SK-N-SH treated with all-trans-retinoic acid at 6 μM for 48 hours (cell line): ENCODE results near the gene PRPS2.

Source experiments
- ATAC-seq: fragments of 200-7000 bp; cut with Tn5 transposase; 3 replicates; pipeline ENCODE4 v1.9.1; 2020; ENCODE audit warnings: mild to moderate bottlenecking, moderate library complexity
- ARNTL ChIP-seq: fragments of 450-650 bp; formaldehyde crosslinking; IDR thresholded peaks from 2 replicates; pipeline ENCODE4 v1.5.0; 2020; ENCODE audit warnings: low read depth, mild to moderate bottlenecking, moderate library complexity, borderline replicate concordance
- BACH2 ChIP-seq: fragments of 250-450 bp; sonication (Bioruptor Pico); IDR thresholded peaks from 2 replicates; pipeline ENCODE4 v1.9.0; 2021; ENCODE audit warnings: mild to moderate bottlenecking, borderline replicate concordance
- CSDC2 ChIP-seq: fragments of 250-450 bp; sonication (Bioruptor Pico); IDR thresholded peaks from 2 replicates; pipeline ENCODE4 v1.5.0; 2020; ENCODE audit warnings: mild to moderate bottlenecking, moderate library complexity
- CSRNP3 ChIP-seq: fragments of 250-450 bp; sonication (Bioruptor Pico); IDR thresholded peaks from 2 replicates; pipeline ENCODE4 v1.5.1; 2021; ENCODE audit warnings: mild to moderate bottlenecking, moderate library complexity
- ESRRG ChIP-seq: fragments of 250-450 bp; sonication (Bioruptor Pico); IDR thresholded peaks from 2 replicates; pipeline ENCODE4 v1.6.1; 2021; ENCODE audit warnings: mild to moderate bottlenecking
- ISL1 ChIP-seq: fragments of 250-450 bp; sonication (Bioruptor Pico); IDR thresholded peaks from 2 replicates; pipeline ENCODE4 v2.1.2; 2022; ENCODE audit warnings: mild to moderate bottlenecking, moderate library complexity
- OSR1 ChIP-seq: fragments of 250-450 bp; sonication (Bioruptor Pico); IDR thresholded peaks from 2 replicates; pipeline ENCODE4 v1.8.0; 2022; ENCODE audit warnings: moderate library complexity, mild to moderate bottlenecking, inconsistent platforms
- PATZ1 ChIP-seq: fragments of 250-450 bp; sonication (Bioruptor Pico); IDR thresholded peaks from 2 replicates; pipeline ENCODE4 v1.8.0; 2020; ENCODE audit warnings: mild to moderate bottlenecking, moderate library complexity, borderline replicate concordance
- SNAI2 ChIP-seq: fragments of 250-450 bp; sonication (Bioruptor Pico); IDR thresholded peaks from 2 replicates; pipeline ENCODE4 v1.5.0; 2020; ENCODE audit warnings: mild to moderate bottlenecking, moderate library complexity
- TCF4 ChIP-seq: fragments of 250-450 bp; sonication (Bioruptor Pico); IDR thresholded peaks from 2 replicates; pipeline ENCODE4 v1.8.0; 2021; ENCODE audit warnings: mild to moderate bottlenecking, moderate library complexity, borderline replicate concordance
- TOX ChIP-seq: fragments of 250-450 bp; sonication (Bioruptor Pico); IDR thresholded peaks from 2 replicates; pipeline ENCODE4 v1.8.0; 2021; ENCODE audit warnings: mild to moderate bottlenecking, moderate library complexity, borderline replicate concordance
- ZC3H10 ChIP-seq: fragments of 250-450 bp; sonication (Bioruptor Pico); IDR thresholded peaks from 2 replicates; pipeline ENCODE4 v1.5.1; 2021; ENCODE audit warnings: mild to moderate bottlenecking, moderate library complexity
- ZFP3 ChIP-seq: fragments of 250-450 bp; sonication (Bioruptor Pico); IDR thresholded peaks from 2 replicates; pipeline ENCODE4 v1.5.0; 2020; ENCODE audit warnings: mild to moderate bottlenecking, moderate library complexity
- ZFP30 ChIP-seq: fragments of 450-650 bp; formaldehyde crosslinking; IDR thresholded peaks from 2 replicates; pipeline ENCODE4 v1.5.0; 2022; ENCODE audit warnings: mild to moderate bottlenecking, moderate library complexity
- ZNF565 ChIP-seq: fragments of 450-650 bp; formaldehyde crosslinking; conservative IDR thresholded peaks from 2 replicates; pipeline ENCODE4 v1.5.0; 2020; ENCODE audit warnings: low read depth, mild to moderate bottlenecking, moderate library complexity
- ZNF70 ChIP-seq: fragments of 450-650 bp; formaldehyde crosslinking; IDR thresholded peaks from 2 replicates; pipeline ENCODE4 v1.5.0; 2020; ENCODE audit warnings: mild to moderate bottlenecking, moderate library complexity
- ZNF8 ChIP-seq: fragments of 450-650 bp; formaldehyde crosslinking; IDR thresholded peaks from 2 replicates; pipeline ENCODE4 v1.5.0; 2020; ENCODE audit warnings: mild to moderate bottlenecking, moderate library complexity
- TF ChIP-seq, protein P1 (sequence below): fragments of 250-450 bp; sonication (Bioruptor Pico); IDR thresholded peaks from 2 replicates; pipeline ENCODE4 v1.5.1; 2020; ENCODE audit warnings: low read depth, mild to moderate bottlenecking, moderate library complexity
- TF ChIP-seq, protein P2 (sequence below): fragments of 250-450 bp; sonication (Bioruptor Pico); IDR thresholded peaks from 2 replicates; pipeline ENCODE4 v1.5.0; 2020; ENCODE audit warnings: mild to moderate bottlenecking, moderate library complexity
- TF ChIP-seq, protein P3 (sequence below): fragments of 250-450 bp; sonication (Bioruptor Pico); IDR thresholded peaks from 2 replicates; pipeline ENCODE4 v1.8.0; 2021; ENCODE audit warnings: low read depth, mild to moderate bottlenecking, moderate library complexity, borderline replicate concordance

The PRPS2 gene

DNA sequence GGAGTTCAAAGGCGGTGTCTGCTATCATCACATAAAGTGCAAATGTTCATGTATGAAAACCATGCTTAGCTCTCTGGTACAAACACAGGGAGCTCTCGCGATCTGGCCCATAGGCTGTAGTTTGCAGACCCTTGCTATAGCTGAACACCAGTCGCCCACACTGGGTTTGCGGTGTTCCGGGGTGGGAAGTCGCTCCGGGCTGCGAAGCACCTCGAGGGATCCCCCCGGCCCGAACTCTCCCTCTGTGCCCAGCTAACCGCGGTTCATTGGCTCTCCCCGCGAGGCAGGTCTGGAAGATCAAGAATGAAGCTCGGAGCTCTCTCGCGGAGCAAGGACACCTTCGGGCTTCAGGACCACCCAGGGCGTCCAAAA, 341 bp upstream of the PRPS2 start (continued):
- no peak for TF ChIP-seq ZC3H10 (CRISPR knock-in tag)
- TF ChIP-seq, all 23 proteins: peak for 0

- TF ChIP-seq, protein P1, sequence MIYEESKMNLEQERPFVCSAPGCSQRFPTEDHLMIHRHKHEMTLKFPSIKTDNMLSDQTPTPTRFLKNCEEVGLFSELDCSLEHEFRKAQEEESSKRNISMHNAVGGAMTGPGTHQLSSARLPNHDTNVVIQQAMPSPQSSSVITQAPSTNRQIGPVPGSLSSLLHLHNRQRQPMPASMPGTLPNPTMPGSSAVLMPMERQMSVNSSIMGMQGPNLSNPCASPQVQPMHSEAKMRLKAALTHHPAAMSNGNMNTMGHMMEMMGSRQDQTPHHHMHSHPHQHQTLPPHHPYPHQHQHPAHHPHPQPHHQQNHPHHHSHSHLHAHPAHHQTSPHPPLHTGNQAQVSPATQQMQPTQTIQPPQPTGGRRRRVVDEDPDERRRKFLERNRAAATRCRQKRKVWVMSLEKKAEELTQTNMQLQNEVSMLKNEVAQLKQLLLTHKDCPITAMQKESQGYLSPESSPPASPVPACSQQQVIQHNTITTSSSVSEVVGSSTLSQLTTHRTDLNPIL (CRISPR knock-in tag) = no peak
- ATAC-seq = no peak
Measured at GRCh38 chrX:12792711-12793110, 1.5 kb downstream of the PRPS2 start.

GRCh38 chrX:12794654-12795053, 3.4 kb downstream of the PRPS2 start:
- TF ChIP-seq, protein P2, sequence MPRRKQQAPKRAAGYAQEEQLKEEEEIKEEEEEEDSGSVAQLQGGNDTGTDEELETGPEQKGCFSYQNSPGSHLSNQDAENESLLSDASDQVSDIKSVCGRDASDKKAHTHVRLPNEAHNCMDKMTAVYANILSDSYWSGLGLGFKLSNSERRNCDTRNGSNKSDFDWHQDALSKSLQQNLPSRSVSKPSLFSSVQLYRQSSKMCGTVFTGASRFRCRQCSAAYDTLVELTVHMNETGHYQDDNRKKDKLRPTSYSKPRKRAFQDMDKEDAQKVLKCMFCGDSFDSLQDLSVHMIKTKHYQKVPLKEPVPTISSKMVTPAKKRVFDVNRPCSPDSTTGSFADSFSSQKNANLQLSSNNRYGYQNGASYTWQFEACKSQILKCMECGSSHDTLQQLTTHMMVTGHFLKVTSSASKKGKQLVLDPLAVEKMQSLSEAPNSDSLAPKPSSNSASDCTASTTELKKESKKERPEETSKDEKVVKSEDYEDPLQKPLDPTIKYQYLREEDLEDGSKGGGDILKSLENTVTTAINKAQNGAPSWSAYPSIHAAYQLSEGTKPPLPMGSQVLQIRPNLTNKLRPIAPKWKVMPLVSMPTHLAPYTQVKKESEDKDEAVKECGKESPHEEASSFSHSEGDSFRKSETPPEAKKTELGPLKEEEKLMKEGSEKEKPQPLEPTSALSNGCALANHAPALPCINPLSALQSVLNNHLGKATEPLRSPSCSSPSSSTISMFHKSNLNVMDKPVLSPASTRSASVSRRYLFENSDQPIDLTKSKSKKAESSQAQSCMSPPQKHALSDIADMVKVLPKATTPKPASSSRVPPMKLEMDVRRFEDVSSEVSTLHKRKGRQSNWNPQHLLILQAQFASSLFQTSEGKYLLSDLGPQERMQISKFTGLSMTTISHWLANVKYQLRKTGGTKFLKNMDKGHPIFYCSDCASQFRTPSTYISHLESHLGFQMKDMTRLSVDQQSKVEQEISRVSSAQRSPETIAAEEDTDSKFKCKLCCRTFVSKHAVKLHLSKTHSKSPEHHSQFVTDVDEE = no peak
- TF ChIP-seq PATZ1 (CRISPR knock-in tag) = no peak
- TF ChIP-seq ZNF70 (CRISPR knock-in tag) = no peak
- TF ChIP-seq CSDC2 = no peak
- no peak for TF ChIP-seq BACH2 (CRISPR knock-in tag)
- TF ChIP-seq, protein P1 (CRISPR knock-in tag) = no peak
- no peak for TF ChIP-seq SNAI2
- no peak for TF ChIP-seq ZFP30 (CRISPR knock-in tag)
- TF ChIP-seq, all 23 proteins: peak for 0
- no peak for ATAC-seq

DNA sequence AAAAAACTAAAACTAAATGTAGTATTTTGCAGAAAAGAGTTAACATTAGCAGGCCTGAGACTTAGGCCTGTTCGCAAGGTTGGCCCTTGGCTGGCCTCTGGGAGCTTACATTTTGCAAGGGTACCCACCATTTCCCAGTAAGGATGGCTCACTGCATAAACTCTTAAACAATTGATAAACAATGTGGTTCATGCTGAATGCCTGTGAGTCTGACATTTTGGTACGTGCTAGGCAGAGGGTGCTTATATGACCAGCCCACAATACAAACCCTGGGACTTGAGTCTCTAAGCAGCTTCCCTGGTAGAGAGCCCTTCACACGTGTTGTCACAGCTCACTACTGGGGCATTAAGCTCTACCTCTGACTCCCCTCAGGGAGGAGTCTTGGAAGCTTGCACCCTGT, 7.4 kb downstream of the PRPS2 start:
- no peak for TF ChIP-seq BACH2 (CRISPR knock-in tag)
- ATAC-seq = no peak

GRCh38 chrX:12799118-12799517, 7.9 kb downstream of the PRPS2 start:
- ATAC-seq = no peak
- no peak for TF ChIP-seq TOX (CRISPR knock-in tag)
- no peak for TF ChIP-seq ZNF8
- no peak for TF ChIP-seq ZC3H10 (CRISPR knock-in tag)
- TF ChIP-seq, protein P3, sequence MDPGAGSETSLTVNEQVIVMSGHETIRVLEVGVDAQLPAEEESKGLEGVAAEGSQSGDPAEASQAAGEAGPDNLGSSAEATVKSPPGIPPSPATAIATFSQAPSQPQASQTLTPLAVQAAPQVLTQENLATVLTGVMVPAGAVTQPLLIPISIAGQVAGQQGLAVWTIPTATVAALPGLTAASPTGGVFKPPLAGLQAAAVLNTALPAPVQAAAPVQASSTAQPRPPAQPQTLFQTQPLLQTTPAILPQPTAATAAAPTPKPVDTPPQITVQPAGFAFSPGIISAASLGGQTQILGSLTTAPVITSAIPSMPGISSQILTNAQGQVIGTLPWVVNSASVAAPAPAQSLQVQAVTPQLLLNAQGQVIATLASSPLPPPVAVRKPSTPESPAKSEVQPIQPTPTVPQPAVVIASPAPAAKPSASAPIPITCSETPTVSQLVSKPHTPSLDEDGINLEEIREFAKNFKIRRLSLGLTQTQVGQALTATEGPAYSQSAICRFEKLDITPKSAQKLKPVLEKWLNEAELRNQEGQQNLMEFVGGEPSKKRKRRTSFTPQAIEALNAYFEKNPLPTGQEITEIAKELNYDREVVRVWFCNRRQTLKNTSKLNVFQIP = no peak
- TF ChIP-seq OSR1 (CRISPR knock-in tag) = no peak
- no peak for TF ChIP-seq TCF4 (CRISPR knock-in tag)
- no peak for TF ChIP-seq ESRRG (CRISPR knock-in tag)
- no peak for TF ChIP-seq ZNF565 (CRISPR knock-in tag)
- TF ChIP-seq, protein P1 (CRISPR knock-in tag) = no peak
- no peak for TF ChIP-seq ZNF70 (CRISPR knock-in tag)
- TF ChIP-seq ZFP3 (CRISPR knock-in tag) = no peak
- TF ChIP-seq CSDC2 = no peak
- no peak for TF ChIP-seq ZFP30 (CRISPR knock-in tag)
- no peak for TF ChIP-seq ISL1
- TF ChIP-seq BACH2 (CRISPR knock-in tag) = no peak
- TF ChIP-seq SNAI2 = no peak
- no peak for TF ChIP-seq PATZ1 (CRISPR knock-in tag)
- no peak for TF ChIP-seq CSRNP3
- TF ChIP-seq ARNTL (CRISPR knock-in tag) = no peak
